Fibroblast of villous mesenchyme (primary cell): ENCODE data around the gene KRT71. TPM values are rescaled to one million over a fixed set of nuclear protein-coding genes. Genes with fewer than 3 reads are reported as not detected.

Source experiments
- total RNA-seq: library from RNA; depleted of rRNA; stranded (reverse); fragments of >200 nt; gene quantifications from 2 replicates; pipeline ENCODE4 v1.2.3, GENCODE V29; 2012

The KRT71 gene
- total RNA-seq, 1 donor, result not detected

Other genes with a start within 250 kb of the KRT71 start
- not detected in 2 replicates for gene KRT83, start 231.7 kb downstream of the KRT71 start, total RNA-seq
- not detected in 2 replicates for gene KRT85, start 185.7 kb downstream of the KRT71 start, total RNA-seq
- not detected in 2 replicates for gene KRT84, start 167.5 kb downstream of the KRT71 start, total RNA-seq
- not detected in 2 replicates for gene KRT82, start 146.8 kb downstream of the KRT71 start, total RNA-seq
- gene KRT75, start 118.8 kb downstream of the KRT71 start, total RNA-seq, result not detected in 2 replicates
- not detected in 2 replicates for gene KRT6B, start 101.0 kb downstream of the KRT71 start, total RNA-seq
- gene KRT6C, start 79.3 kb downstream of the KRT71 start, total RNA-seq, result not detected in 2 replicates
- gene KRT6A, start 59.9 kb downstream of the KRT71 start, total RNA-seq, result not detected in 2 replicates
- under 0.01 and 0.32 TPM in 2 replicates for gene KRT5, start 32.8 kb downstream of the KRT71 start, total RNA-seq
- not detected in 2 replicates for gene KRT74, start 20.7 kb upstream of the KRT71 start, total RNA-seq
- gene KRT72, start 48.3 kb upstream of the KRT71 start, total RNA-seq, result not detected in 2 replicates
- gene KRT73, start 65.4 kb upstream of the KRT71 start, total RNA-seq, result not detected in 2 replicates
- not detected in 2 replicates for gene KRT2, start 99.1 kb upstream of the KRT71 start, total RNA-seq
- not detected in 2 replicates for gene KRT1, start 127.3 kb upstream of the KRT71 start, total RNA-seq
- not detected in 2 replicates for gene KRT77, start 150.4 kb upstream of the KRT71 start, total RNA-seq
- gene KRT76, start 224.2 kb upstream of the KRT71 start, total RNA-seq, result not detected in 2 replicates
- gene KRT3, start 243.0 kb upstream of the KRT71 start, total RNA-seq, result not detected in 2 replicates